Lung (tissue), 12 donors: Measurements from ENCODE around the gene THSD7B. TPM values are rescaled to one million over a fixed set of nuclear protein-coding genes. Genes with fewer than 3 reads are reported as not detected.
A peak's percentile ranks its signal among the peaks of the same experiment; 100 is the strongest.

Source experiments
- ATAC-seq: fragments of 200-7000 bp; cut with Tn5 transposase; one replicate; pipeline ENCODE4 v1.9.1; 2020; ENCODE audit warnings: moderate number of reproducible peaks; ENCODE audit not compliant: insufficient read depth, low FRiP score
- DNase-seq, 3 donors: peaks; one replicate each; pipeline ENCODE4 v3.0.0-alpha.2; 2013 to 2017
- H3K27ac ChIP-seq, 2 donors: one replicate each; pipeline ENCODE4 v1.5.1; 2013; ENCODE audit warnings: mild to moderate bottlenecking in 2 of 2, moderate library complexity in 2 of 2, control low read depth in 1 of 2, inconsistent platforms in 1 of 2, low read depth in 1 of 2, low read length in 1 of 2
- H3K27me3 ChIP-seq, 3 donors: one replicate each; pipeline ENCODE4 v1.5.1; 2013; ENCODE audit warnings: low read length in 2 of 3; ENCODE audit not compliant: control insufficient read depth in 3 of 3, insufficient read depth in 3 of 3
- H3K36me3 ChIP-seq, 4 donors: one replicate each; pipeline ENCODE4 v1.5.1; 2013; ENCODE audit warnings: low read length in 4 of 4, mild to moderate bottlenecking in 1 of 4, moderate library complexity in 1 of 4; ENCODE audit not compliant: control insufficient read depth in 4 of 4, insufficient read depth in 4 of 4
- H3K4me1 ChIP-seq, 5 donors: one replicate each; pipeline ENCODE4 v1.5.1; 2013; ENCODE audit warnings: low read length in 5 of 5, mild to moderate bottlenecking in 2 of 5, moderate library complexity in 1 of 5; ENCODE audit not compliant: control insufficient read depth in 5 of 5, insufficient read depth in 5 of 5
- H3K4me3 ChIP-seq: one replicate; pipeline ENCODE4 v1.5.1; 2013; ENCODE audit warnings: mild to moderate bottlenecking, control low read depth, moderate library complexity
- H3K9ac ChIP-seq, 2 donors: one replicate each; pipeline ENCODE4 v1.5.1; 2013; ENCODE audit warnings: low read length in 2 of 2, control low read depth in 1 of 2; ENCODE audit not compliant: insufficient read depth in 1 of 2
- H3K9me3 ChIP-seq, 4 donors: one replicate each; pipeline ENCODE4 v1.5.1; 2013; ENCODE audit warnings: low read length in 3 of 4, mild to moderate bottlenecking in 1 of 4, moderate library complexity in 1 of 4; ENCODE audit not compliant: control insufficient read depth in 4 of 4, insufficient read depth in 3 of 4
- WGBS, 2 donors: extraction: QIAGEN DNeasy Blood & Tissue Kit; methylation state at CpG; one replicate each; pipeline ENCODE4 v1.1.7; 2013; 5-methylcytosine and 5-hydroxymethylcytosine counted together
- polyA plus RNA-seq, 2 donors: library from polyadenylated mRNA; stranded (reverse); fragments of 200-250 nt; gene quantifications; one replicate each; pipeline ENCODE4 v1.2.1, GENCODE V29; 2013
- total RNA-seq, 2 donors: library from RNA; depleted of rRNA in 1 of 2; stranded (reverse); fragments of >200 nt in 1 of 2; gene quantifications; one replicate each; pipeline ENCODE4 v1.2.1, GENCODE V29; 2014 to 2021
- TF ChIP-seq, protein P1 (sequence below): IDR thresholded peaks from 2 replicates; pipeline ENCODE4 v1.5.1; 2012; ENCODE audit warnings: mild to moderate bottlenecking; ENCODE audit errors: control extremely low read depth, extremely low read depth
- donor health status: control.
- donor health status: control.
- donor health status: Bipolar disorder and iron deficiency.
- donor health status: healthy.
- donor health status: DM: yes; HTN: yes; CAD: no.

Gene THSD7B
- total and polyA plus RNA-seq, 4 donors = 0.03 to 8.2 (median 0.14) TPM

DNA sequence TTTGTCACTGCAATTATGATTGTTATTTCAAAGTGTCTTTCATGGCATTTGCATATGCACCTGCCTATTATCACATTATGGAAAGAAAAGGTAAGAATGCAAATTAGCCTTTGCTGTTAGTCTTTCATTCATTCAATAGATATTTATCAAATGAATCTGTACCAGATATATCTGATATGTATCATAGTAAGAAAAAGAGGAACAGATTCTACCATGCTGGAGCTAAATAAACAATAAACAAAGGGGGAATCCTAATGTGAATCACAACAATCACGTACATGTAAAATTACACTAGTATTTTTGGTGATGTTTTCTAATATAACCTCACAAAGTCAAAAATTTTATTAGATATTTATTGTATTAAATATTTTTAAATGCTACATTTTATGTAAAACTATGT lies 446.4 kb downstream of the THSD7B start:
- ATAC-seq (no peak), DNase-seq (no peak)
- Histone ChIP-seq H3K4me3 (no peak overlapping the region), H3K9me3 (no peaks in the 10 kb centered on the region), H3K27ac (no peak overlapping the region), H3K27me3 (no peaks in the 10 kb centered on the region), H3K36me3 (no peaks in the 10 kb centered on the region), H3K4me1 (no peaks in the 10 kb centered on the region), H3K9ac (no peak overlapping the region)
- TF ChIP-seq, protein P1, sequence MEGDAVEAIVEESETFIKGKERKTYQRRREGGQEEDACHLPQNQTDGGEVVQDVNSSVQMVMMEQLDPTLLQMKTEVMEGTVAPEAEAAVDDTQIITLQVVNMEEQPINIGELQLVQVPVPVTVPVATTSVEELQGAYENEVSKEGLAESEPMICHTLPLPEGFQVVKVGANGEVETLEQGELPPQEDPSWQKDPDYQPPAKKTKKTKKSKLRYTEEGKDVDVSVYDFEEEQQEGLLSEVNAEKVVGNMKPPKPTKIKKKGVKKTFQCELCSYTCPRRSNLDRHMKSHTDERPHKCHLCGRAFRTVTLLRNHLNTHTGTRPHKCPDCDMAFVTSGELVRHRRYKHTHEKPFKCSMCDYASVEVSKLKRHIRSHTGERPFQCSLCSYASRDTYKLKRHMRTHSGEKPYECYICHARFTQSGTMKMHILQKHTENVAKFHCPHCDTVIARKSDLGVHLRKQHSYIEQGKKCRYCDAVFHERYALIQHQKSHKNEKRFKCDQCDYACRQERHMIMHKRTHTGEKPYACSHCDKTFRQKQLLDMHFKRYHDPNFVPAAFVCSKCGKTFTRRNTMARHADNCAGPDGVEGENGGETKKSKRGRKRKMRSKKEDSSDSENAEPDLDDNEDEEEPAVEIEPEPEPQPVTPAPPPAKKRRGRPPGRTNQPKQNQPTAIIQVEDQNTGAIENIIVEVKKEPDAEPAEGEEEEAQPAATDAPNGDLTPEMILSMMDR = no peak
- 88 to 93% methylated on average over 1 of the region's 1 CpG for WGBS, 2 donors

- Histone ChIP-seq H3K36me3 (no peaks in the 10 kb centered on the region), H3K27me3 (no peaks in the 10 kb centered on the region), H3K27ac (no peak overlapping the region), H3K9me3 (no peaks in the 10 kb centered on the region), H3K4me1 (peaks cover 0 to 3% (median 0%) of the 10 kb centered on the region in 5 donors), H3K9ac (no peak overlapping the region), H3K4me3 (no peak overlapping the region)
- no peak for ATAC-seq
- 51 to 73% methylated on average over 1 of the region's 1 CpG for WGBS, 2 donors
- TF ChIP-seq, protein P1 = no peak
- DNase-seq = peak in 2 of 3 donors; percentile 2 to 68
These were observed 455.2 kb downstream of the THSD7B start for GRCh38 chr2:137220438-137220993.

DNA sequence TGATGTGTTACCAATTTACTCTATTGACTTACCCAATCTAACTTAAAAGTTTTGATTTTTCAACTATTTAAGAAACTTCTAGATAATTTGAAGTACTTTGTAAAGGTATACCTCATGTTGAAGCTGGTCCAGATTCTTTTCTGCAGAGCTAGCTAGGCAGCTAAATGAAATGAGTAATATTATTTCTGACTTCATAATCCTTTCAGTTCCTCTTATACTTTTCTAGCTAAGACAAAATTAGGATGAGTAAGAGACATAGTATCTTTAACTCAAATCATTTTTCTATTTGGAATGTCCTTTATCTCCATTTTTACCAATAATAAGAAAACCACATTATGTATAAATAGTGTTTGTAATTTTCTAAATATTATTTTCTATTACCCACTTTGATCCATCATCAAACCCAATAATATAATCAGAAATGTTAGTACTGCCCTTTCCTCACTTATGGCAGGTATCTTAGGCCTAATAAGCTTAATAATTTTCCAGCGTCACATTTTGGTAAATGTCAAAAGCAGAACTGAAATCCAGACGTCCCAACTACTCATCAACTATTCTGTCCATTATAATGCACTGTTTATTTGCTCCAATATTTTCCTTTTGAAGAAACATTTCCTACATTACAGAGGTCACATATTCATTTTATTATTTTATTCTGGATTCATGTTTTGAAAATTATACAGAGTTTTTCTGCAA lies 456.6 kb downstream of the THSD7B start:
- no peak for ATAC-seq
- Histone ChIP-seq H3K27me3 (no peaks in the 10 kb centered on the region), H3K4me3 (no peak overlapping the region), H3K36me3 (no peaks in the 10 kb centered on the region), H3K9me3 (no peaks in the 10 kb centered on the region), H3K4me1 (peaks cover 0 to 3% (median 0%) of the 10 kb centered on the region in 5 donors), H3K27ac (no peak overlapping the region), H3K9ac (no peak overlapping the region)
- TF ChIP-seq, protein P1 = no peak
- WGBS, 2 donors = 82 to 87% methylated on average over 2 of the region's 2 CpGs
- no peak for DNase-seq
